HG03175 (cell line): ENCODE data around the gene SCYL2.
"Not testable (repeated sequence)": the region's sequence is repeated elsewhere in the genome, so short reads cannot be mapped to it uniquely, and the experiment has no call there.

Experiments used
- ATAC-seq: cut with Tn5 transposase; IDR thresholded peaks from one replicate; pipeline ENCODE4 v1.9.1; 2021; ENCODE audit warnings: mild to moderate bottlenecking, moderate library complexity; ENCODE audit not compliant: unreplicated experiment

Gene SCYL2

GRCh38 chr12:100308138-100308537 is 41.2 kb downstream of the SCYL2 start:
- not testable (repeated sequence) for ATAC-seq

DNA sequence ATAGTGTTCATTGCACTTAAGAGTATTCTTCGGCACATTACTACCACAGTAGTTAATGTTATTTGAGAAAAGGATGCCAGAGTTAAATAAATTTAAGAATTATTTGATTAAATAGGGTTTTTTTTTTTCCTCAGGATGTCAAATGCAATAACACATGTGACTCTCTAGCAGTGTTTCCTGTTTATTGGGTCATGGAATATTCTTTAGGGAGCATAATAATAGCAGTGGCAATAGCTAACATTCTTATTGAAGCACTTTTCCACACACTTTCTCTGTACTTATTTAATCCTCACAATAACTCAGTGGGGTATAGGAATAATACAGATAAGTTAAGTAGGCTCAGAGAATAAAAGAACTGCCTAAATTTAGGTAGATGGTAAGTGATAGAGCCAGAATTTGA is 44.3 kb downstream of the SCYL2 start:
- ATAC-seq, result no peak

- no peak for ATAC-seq
These were observed 50.4 kb downstream of the SCYL2 start for GRCh38 chr12:100317371-100317770.

DNA sequence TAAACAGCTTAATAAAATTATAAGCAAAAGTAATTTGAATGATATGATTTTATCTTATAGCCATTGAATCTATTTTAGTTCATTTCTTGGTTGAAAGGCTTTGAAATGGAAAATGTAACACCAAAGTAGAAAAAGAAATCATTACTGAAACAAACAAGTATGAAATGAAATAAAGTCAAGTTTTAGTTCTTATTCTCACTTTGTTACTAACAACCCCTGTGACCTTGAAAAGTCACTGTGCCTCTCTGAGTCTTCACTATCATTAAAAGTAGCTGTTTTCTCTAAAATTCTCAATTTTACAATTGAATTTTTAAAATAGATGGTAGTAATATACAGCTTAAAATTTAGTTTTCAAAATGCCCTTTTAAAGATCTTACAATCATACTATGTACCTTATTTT is 57.5 kb downstream of the SCYL2 start:
- no peak for ATAC-seq

GRCh38 chr12:100326208-100326607 is 59.2 kb downstream of the SCYL2 start:
- no peak for ATAC-seq

DNA sequence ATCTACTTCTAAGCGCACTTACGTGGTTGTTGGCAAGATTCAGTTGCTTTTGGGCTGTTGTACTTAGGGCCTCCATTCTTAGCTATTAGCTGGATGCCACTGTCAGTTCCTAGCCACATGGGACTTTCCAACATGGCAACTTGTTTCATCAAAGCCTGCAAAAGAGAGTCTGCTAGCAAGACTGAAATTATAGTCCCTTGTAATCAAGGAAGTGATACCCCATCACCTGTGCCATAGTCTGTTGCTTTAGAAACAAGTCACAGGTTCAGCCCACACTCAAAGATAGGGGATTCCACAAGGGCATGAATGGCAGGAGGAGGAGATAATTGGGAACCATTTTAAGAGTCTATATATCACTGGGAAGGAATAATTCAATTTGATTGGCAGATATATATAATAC is 62.8 kb downstream of the SCYL2 start:
- peak; percentile 79 for ATAC-seq

GRCh38 chr12:100331871-100332270 is 64.9 kb downstream of the SCYL2 start:
- ATAC-seq, result no peak

DNA sequence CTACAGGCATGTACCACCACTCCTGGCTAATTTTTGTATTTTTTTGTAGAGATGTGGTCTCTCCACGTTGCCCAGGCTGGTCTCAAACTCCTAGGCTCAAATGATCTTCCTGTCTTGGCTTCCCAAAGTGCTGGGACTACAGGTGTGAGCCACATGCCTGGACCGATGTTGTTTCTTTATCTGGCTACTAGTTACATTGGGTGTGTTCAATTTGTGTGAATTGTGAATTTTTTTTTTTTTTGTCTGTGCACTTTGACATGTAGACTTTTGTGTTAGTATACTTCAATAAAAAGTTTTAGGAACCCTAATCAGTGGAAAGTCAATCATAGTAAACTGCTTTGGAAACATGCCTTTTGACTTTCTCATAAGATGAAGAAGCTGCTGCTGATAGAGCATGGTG is 65.9 kb downstream of the SCYL2 start:
- ATAC-seq, result no peak

GRCh38 chr12:100337299-100337698 is 70.3 kb downstream of the SCYL2 start:
- ATAC-seq, result no peak

- no peak for ATAC-seq
These were observed 70.8 kb downstream of the SCYL2 start for GRCh38 chr12:100337727-100338126.

GRCh38 chr12:100339071-100339470 is 72.1 kb downstream of the SCYL2 start:
- no peak for ATAC-seq

- ATAC-seq, result not testable (repeated sequence)
These were observed 75.9 kb downstream of the SCYL2 start for GRCh38 chr12:100342897-100343296.

- ATAC-seq, result not testable (repeated sequence)
These were observed 77.4 kb downstream of the SCYL2 start for GRCh38 chr12:100344351-100344750.

GRCh38 chr12:100345020-100345767 is 78.2 kb downstream of the SCYL2 start:
- ATAC-seq, result no peak

- no peak for ATAC-seq
These were observed 79.7 kb downstream of the SCYL2 start for GRCh38 chr12:100346660-100347059.

GRCh38 chr12:100348657-100349454 is 81.9 kb downstream of the SCYL2 start:
- ATAC-seq, result no peak

GRCh38 chr12:100356644-100357223 is 89.8 kb downstream of the SCYL2 start, which contains the start of gene SLC17A8:
SLC17A8 (plus strand) TSS chr12:100357074; CDS start chr12:100357392, 318 bp downstream.
- ATAC-seq, result no peak

GRCh38 chr12:100359248-100359647 is 92.3 kb downstream of the SCYL2 start:
- no peak for ATAC-seq

GRCh38 chr12:100359822-100360221 is 92.8 kb downstream of the SCYL2 start:
- no peak for ATAC-seq

GRCh38 chr12:100360450-100360849 is 93.5 kb downstream of the SCYL2 start:
- no peak for ATAC-seq

DNA sequence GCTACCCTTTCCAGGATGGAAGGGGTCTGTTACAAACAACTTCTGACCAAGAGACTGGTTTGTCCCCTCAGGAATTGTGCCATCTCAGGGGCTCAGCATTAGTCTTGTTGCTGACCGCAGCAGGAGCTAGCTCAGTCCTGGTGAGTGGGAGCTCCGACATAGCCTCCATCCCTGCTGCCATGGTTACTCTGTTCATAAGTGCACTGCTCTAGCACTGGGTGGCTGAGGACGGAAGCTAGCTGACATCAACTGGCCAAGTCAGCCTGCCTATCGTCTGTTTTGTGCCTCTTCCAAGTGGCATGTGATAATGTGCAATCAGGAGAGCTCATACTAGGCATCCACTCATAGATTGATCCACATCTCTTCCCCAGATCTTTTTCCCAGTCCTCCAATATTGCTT is 97.3 kb downstream of the SCYL2 start:
- ATAC-seq, result no peak

GRCh38 chr12:100365411-100365810 is 98.4 kb downstream of the SCYL2 start:
- ATAC-seq, result no peak
